Measurements from ENCODE around the gene KRT5.

DNA sequence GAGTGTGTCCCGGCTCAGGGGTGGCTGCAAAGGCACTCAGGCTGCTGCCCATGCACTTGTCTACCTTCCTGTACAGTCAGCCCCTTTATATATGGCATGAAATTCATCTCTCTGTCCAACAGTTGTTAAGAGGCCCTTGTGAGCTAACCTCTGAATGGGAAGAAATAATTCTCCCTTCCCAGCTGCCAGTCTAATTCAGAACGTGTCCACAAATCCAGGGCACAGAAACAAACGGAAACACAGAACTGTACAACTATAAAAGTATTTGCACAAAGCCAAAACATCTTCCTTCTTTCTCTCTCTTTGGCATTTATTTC, 849 bp downstream of the KRT5 start:
- TF ChIP-seq, protein P1, sequence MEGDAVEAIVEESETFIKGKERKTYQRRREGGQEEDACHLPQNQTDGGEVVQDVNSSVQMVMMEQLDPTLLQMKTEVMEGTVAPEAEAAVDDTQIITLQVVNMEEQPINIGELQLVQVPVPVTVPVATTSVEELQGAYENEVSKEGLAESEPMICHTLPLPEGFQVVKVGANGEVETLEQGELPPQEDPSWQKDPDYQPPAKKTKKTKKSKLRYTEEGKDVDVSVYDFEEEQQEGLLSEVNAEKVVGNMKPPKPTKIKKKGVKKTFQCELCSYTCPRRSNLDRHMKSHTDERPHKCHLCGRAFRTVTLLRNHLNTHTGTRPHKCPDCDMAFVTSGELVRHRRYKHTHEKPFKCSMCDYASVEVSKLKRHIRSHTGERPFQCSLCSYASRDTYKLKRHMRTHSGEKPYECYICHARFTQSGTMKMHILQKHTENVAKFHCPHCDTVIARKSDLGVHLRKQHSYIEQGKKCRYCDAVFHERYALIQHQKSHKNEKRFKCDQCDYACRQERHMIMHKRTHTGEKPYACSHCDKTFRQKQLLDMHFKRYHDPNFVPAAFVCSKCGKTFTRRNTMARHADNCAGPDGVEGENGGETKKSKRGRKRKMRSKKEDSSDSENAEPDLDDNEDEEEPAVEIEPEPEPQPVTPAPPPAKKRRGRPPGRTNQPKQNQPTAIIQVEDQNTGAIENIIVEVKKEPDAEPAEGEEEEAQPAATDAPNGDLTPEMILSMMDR (IDR thresholded peaks at IDR 0.05), result no peak
- no peak for TF ChIP-seq POLR2A (IDR thresholded peaks at IDR 0.05)

Data from right lobe of liver (tissue), 4 donors.